GM19438 (cell line): ENCODE data around the gene ZNF366.

Source experiments
- ATAC-seq: cut with Tn5 transposase; IDR thresholded peaks from one replicate; pipeline ENCODE4 v1.9.1; 2021; ENCODE audit warnings: low read depth; ENCODE audit not compliant: unreplicated experiment

ZNF366 gene

DNA sequence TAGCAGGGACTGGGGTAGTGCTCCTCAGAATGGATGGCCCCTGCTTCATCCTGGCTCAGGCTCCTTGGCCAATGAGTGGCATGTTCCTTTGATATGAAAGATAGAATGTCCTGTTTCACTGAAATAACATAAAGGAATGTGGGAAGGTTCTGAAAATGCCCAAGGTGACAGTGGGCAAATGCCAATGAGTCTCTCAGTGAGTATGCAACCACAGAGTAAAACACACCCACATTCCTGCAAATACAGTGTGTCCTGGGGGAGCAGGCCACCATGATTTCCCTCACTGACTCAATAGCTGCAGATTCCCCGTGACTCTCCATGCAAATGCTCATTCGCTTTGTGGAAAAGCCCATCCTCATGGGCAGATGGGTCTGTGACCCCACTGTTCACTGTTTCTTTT is 36.4 kb downstream of the ZNF366 start:
- no peak for ATAC-seq

DNA sequence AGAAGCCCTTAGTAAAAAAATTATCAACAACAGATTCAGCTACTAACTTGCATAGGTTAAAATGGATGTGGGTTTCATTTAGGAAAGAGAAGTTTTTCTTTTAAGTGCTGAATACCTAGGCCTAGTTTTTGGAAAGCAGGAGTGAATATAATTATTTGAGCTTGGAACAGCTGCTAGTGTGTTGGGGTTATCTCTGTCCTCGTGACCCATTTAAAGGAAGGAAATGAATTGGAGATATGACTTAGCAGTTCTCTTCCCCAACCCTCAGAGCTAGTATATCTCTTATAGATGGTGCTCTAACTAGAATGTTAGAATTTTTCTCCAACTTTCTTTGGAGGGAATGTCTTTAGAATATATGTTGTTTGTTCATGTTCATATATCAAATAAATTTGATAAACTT is 38.6 kb downstream of the ZNF366 start:
- no peak for ATAC-seq

DNA sequence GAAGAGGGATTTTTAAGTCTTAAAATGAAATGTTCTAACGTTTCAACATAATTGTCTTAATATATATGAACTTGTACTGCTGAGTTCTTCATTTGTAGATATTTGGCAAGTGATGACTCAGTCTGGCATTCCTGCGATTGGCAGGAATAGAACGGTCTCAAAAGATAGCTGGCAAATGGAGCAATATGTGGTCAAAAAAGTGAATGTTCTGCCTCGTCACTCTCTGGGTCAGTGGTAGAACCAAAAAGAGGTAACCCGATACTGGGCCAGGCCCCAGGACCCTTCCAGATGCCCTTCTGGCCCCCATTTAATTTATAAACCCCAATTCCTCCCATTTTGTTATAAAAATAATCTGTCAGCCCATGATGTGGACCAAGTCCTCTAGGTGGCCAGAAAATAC is 39.2 kb downstream of the ZNF366 start:
- ATAC-seq = no peak

DNA sequence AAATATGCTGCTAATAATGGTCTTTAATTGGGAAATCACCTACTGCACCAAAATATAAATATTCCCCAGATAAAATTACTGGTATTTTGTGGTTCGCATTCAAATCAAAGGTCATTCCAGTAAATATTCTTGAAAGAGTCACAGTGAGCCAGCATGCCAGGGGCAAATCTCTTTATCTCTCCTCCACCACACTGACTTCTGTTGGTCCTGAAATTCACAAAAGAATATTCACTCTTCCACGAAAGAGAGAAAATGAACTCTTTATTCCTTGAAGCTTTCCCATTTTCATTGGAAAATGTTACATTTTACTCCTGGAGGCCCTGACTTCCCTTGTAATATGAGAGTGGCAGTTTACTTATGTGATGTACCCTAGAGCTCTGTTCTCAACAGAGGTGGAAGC is 39.7 kb downstream of the ZNF366 start:
- ATAC-seq = no peak

DNA sequence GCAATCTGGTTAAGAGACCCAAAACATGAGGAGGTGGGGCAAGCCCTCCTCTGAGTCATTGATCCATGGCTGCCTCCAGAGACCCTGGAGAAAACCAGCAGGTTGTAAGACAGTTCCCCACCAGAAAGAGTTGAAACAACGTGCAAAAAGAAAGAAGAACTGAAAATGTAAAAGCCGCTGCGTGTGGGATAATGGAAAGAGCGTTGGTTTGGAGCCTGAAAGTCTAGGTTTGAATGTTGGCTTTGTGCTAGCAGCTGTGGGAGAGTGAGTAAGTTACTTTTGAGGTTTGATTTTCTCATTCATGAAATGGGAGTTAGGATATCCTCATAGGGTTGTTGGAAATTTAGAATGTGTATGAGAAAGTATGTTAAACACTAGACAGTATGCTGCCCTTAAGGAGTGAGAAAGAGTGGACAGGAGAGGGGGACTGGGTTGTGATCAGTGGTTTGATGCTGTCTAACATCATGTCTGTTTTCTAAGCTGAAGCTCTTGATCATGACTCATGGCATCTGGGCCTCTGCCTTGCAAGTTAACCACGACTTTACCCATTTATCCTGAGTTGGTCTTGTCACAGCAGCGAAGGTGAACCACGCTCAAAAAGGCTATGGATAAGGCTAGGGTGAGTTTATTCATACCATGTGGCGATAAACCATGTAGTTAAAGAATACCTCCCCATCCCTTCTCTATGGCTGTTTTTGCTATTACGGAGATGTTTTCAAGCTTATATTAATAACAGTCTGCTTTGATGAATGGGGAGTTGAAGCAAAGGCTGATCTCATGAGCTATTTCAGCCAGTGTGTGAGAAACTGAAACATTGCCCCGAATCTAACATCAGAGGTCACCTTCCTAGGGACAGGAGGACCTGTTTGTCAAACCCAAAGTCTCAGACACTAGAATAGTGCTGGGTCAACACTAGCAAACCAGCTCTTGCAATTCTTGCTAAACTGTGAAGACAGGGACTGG is 41.3 kb downstream of the ZNF366 start:
- peak; percentile 86 for ATAC-seq

DNA sequence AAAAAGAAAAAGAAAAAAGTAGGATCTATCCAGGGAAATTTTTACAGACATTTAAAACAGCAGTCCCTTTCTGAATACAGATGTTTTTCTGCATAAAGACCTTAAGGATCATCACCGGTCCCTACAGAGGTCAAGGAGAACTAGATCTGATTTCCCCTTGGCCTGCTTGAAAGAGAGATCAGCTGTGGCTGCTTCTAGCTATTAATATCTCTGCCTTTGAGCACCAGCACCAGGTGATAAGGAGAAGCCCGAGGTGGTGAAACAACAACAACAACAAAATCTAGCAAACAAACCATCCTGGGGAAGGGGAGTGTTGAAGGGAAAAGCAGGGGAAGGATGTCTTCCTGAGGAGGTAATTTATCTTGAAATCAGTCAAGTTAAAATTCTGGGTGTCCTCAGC is 42.1 kb downstream of the ZNF366 start:
- peak; percentile 38 for ATAC-seq

DNA sequence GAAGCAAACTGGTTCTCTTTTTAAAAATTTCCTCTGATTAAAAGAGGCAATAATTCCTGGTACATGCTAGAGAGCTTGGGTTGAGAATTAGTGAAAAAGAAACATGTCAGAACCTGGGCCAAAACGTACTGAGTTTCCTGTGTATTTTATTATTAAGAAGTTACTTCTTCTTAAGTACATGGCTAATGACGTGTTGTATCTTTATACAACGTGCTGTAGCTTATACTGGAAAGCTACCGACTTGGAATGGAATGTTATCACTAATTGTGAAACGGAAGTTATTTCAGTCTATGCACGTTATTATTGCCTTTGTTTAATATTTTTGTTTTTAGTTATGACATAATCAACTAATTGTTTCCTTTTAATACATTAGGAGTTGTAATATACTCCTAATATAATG is 43.1 kb downstream of the ZNF366 start:
- ATAC-seq = no peak

DNA sequence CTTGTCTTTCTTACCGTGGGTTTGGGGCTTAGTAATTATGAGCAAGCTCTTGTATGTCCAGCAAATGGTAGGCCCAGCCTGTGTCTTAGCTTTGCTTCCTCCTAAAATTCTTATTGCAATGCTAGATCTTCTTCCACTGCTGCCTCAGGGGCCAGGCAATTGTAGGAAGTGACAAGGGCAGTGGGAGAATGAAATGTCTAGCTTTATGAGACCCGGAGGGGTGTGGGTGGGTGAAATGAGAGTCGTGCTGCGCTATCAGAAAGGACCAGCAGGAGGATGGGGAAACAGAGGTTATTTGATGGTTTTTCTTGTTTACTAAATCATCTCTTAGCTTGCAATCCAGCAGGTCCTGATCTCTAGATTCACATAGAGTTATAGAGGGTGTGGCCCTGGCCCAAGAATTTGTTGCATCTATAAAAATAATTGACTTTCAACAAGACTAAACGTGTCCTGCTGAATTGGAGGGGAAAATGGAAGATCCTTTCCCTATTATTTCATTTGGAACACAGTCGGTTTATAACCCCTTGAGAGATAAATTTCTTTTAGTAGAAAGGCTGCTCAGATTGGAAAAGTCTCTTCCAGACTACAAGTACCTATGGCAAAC is 43.7 kb downstream of the ZNF366 start:
- ATAC-seq = no peak

DNA sequence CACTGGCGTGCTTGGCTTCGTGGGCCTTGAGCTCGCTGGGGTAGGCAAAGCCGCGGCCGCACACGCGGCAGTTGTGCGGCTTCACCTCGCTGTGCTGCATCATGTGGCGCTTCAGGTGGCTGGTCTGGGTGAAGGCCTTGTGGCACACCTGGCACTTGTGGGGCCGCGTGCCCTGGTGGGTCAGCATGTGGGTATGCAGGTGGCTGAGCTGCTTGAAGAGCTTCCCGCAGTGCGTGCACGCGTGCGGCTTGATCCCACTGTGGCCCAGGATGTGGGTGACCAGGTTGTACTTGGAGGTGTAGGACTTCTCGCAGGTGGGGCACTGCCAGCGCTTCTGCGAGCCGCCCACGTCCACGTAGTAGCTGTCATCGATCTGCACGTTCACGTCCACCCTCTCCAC is 46.8 kb downstream of the ZNF366 start:
- no peak for ATAC-seq

DNA sequence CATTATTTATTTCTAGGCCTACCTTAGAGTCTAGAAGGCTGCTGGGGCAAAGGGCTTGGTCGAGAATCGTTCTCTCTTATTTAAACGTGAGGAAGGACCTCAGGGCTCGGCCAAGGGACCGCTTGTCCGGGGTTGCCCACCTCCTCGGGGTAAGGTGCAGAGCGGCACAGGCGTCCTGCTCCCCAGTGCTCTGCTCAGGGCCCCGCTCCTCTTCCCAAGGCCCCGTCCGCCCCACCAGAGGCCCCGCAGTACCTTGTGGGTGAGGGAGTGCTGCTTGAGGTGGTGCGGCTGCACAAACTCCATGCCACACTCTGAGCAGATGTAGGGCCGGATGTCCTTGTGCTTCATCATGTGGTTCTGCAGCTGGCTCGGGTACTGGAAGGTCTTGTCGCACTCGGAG is 47.3 kb downstream of the ZNF366 start:
- no peak for ATAC-seq

DNA sequence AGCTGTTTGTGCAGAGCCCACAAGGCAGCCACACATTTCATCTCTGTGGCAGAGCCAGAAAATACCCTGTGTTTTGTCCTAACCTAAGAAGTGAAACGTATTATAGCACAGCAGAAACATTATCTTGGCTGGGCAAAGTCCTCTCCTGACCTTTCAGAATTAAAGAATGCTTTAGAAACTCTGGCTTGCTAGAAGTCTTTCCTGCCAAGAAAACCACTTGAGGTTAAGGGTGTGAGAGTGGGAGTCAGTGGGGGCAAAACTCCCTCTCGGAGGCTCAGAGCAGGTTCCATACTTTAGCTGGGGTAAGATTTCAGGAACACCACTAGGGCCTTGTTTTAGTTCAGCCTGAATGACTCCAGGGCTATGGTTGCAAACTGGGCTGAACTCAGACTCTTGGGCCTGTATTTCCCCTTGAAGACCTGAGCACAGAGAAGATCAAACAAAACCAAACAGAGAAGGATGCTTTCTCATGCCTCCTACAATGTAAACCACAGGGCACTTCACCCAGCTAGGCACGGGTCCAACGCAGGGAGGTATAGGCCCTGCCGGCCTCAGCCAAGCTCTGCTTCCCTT is 48.0 kb downstream of the ZNF366 start:
- ATAC-seq = no peak

DNA sequence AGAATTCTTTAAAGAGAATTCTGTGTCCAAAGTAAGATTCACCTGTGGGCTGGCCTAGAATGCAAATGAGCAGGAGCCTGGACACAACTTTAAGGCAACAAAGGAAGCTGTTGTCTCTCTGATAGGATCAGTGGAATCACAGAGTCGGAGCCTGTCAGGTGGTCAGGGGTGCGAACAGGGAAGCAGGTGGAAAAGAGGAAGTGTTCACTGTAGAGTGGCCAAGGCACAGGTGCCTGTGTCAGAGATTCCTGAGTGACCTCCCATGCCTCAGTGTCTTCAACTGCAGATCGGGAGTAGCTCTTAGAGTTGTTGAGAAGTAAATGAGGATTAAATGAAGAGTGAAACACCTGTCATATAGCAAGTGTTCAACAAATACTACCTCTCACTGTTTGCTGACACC is 48.8 kb downstream of the ZNF366 start:
- no peak for ATAC-seq

DNA sequence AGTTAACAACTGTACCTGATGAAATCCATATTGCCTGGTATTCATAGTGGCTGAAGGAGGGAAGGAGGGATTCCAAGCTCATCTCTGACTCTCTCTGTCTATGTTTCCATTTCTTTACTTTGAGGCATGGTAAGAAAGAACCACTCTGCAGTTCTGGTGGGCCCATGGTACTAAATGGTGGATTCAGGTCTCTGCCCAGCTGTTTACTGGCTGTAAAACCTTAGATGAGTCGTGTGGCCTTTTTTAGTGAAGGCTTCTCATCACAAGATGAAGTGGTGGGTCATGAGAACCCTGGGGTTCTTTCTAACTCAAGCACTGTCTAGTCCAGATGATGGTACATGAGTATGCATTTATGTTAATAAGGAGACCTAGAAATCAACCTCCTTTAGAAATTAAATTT is 49.7 kb downstream of the ZNF366 start:
- no peak for ATAC-seq

DNA sequence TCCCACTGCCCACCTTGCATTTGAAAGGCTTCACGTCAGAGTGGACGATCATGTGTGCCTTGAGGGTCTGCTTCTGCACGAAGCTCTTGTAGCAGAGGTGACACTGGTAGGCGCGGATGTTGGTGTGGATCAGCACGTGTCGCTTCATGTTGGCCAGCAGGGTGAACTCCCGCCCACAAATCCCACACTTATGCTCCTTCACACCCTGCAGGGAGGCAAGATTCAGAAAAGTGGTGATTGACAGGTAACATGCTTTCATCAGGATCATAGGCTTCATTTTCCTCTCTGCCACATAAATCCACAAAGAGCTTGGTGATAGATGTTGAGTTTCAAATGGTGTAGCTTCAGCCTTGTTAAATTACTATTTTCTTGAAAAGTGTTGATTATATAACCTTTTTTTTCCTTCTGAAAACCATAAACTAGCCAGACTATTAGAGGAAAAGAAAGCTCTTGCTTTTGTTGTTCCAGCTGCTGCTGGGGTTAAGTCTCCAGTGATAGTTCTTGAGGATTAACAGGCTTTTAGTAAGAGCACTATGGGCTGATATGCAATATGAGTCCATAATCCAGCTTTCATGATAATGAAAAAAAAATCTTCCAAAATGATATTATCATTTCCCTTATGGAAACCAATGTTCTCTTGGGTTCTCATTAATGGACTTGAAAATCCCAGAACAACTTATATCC is 50.7 kb downstream of the ZNF366 start:
- ATAC-seq = no peak

DNA sequence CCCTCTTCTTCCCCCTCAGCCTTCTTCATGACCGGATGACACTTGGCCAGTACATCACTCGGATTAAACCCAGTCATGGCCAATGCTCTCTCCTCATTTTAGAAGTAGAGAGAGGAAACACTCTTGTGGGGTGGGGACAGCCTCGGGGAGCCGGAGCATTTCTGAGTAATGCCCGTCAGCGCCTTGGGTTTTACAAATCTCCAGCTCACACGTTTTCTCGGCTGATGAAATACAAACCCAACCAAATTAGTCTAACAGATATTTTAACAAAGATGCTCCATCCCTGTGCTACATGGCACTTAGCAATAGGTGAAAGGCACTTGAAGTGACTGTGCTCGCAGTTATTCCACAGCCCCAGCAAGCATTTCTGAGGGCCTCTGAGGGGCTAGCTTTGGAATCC is 51.7 kb downstream of the ZNF366 start:
- no peak for ATAC-seq

DNA sequence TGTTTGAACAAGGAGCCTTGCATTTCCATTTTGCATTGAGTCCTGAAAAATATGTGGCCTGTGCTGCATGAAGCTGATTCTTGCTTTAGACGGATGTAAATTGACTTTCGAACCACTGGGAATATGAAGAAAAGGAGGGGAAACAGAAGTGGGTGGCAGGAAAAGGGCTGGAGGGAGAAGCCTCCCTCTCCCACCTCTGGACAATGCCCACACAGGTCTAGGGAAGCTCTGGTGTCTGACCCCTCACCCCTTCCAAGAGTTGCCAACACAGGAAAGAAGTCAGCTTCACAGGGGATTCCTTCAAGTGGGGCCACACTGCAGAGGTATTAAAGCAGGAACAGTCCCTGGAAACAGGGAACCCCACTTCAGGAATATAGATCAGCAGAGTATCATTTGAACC is 52.2 kb downstream of the ZNF366 start:
- no peak for ATAC-seq

DNA sequence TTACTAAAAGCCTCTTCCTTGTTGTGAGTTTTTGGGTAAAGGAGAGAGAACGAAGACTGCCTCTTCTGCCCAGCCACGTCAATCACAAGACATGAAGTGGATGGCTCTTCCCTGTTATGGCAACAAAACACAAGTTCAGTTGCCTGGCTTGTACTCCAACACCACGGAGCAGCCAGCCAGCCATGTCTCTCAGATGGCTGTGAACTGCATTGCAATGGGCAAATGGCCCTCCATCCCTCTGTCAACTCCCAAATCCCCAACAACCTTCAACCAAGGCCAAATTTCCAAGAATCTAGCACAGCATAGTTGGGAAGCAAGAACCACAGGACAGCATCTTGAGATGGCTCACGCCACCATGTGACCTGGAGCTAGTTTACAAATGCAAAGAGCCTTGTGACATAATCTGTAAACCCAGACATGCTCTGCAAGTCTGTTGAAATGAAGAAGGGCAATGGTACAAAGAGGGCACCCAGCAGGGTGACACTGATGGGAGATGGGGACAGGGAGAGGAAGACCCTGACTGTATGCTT is 53.9 kb downstream of the ZNF366 start:
- ATAC-seq = no peak

DNA sequence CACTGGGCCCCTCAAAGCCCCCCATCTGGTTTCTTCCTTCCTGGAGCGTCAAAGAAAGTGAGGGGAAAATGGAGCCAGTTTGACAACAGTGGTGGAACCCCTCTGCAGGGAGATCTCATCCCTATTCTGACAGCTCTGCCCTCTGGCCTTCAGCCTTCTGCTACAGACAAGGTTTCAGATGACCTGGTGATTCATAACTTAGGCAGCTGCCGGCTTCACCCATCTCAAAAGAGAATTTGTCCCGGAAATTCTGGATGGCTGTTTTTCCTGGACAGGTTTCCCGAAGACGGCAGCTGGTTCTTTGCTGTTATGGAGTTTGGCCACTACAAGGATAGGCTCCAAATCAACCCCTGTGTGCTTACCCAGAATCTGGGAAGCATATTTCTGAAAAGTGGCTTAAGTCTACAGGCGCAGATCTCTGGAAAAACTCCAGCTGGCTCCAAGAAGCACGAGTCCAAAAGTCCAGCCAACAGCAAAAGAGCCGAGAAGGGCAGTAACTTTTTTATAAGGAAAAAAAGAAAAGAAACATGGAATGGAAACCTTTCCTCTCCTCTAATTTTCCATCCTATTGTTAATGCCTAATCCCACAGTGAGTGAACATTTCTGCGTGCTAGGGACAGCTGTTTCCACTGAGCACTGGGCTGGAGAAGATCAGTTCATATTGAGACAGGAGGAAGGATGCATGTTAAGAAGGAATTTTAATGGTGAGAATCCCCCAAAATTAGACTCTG is 54.5 kb downstream of the ZNF366 start:
- peak; percentile 28 for ATAC-seq

DNA sequence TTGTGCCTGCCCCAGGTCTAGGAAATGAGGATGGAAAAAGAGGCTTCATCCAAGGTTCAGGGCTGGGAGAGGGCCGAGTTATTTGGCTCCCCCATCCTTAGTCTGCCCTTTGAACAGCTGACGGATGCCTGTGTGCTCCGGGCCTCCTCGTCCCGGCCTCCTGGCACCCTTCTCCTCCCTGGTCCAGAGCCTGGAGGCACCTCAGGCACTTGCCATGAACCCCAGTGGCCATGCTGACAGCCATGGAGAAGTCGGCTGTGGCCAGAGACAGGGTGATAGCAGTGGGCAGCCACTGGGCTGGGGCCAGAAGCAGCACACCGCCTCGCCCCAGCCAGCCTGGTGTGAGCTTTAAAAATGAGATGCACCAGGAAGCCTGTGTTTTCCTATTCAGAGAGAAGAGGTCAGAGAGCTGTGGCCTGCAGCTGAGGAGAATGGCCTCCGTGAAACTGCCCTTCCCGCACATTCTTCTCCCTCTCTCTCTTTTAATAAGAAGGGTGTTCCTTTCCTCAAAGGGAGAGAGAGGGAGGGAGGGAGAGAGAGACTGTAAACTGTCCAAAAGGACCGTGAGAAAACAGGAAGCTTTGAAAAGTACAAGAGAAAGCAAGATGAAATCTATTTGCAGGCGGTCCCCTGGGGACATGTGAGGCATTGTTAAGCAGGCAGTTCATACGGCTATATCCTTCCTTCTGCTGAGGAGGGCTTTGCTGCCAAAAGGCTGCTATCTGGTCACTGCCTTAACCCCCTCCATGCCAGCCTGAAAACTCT is 55.3 kb downstream of the ZNF366 start:
- peak; percentile 93 for ATAC-seq

DNA sequence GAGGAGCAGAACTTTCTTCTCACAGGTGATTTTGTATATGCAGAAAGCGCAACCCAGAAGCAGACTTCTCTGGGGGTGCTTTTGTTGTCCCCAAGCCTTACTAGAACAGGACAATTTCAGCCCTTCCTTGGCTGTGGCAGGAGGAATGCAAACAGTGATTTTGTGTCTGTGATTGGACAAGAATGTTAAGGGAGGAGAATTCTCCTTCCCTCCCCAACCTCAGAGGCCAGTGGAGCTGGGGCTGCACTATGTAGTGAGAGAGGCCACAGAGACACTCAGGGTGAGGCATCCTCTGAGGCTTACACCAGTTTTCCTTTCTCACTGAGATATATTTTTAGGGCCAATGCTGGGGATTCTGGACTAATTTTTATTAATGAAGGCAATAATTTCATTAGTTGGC is 58.8 kb downstream of the ZNF366 start:
- ATAC-seq = no peak
